IMR-90 (cell line): ENCODE measurements around the gene SLC1A7. TPM values are rescaled to one million over a fixed set of nuclear protein-coding genes. Genes with fewer than 3 reads are reported as not detected.
A peak's percentile ranks its signal among the peaks of the same experiment; 100 is the strongest.

Source experiments
- ATAC-seq: fragments of 200-7000 bp; cut with Tn5 transposase; 2 replicates; pipeline ENCODE4 v1.9.1; 2020; ENCODE audit warnings: low read depth, mild to moderate bottlenecking, moderate library complexity
- BruUV-seq: library from RNA; stranded (reverse); fragments of 400-500 nt; replicated peaks from 2 replicates; lab custom pipeline; 2021; lab: Mats Ljungman, UMichigan
- CTCF ChIA-PET: fragments of 300-600 bp; formaldehyde crosslinking; extraction: SDS; loops from one replicate; lab custom pipeline; 2021; ENCODE audit warnings: antibody characterized with exemption; lab: Yijun Ruan, JAX
- POLR2A ChIA-PET: fragments of 300-600 bp; sonication (Branson Sonifier 250); formaldehyde crosslinking; loops from one replicate; lab custom pipeline; 2022; ENCODE audit warnings: antibody characterized with exemption; ENCODE audit not compliant: unreplicated experiment; lab: Charles Lee
- DNase-seq: peaks from one replicate; pipeline ENCODE4 v3.0.0; 2013
- H2AFZ ChIP-seq: replicated peaks from 2 replicates; pipeline ENCODE3; 2013; ENCODE audit warnings: low read length, mild to moderate bottlenecking; ENCODE audit not compliant: poor library complexity
- H2AK5ac ChIP-seq: 2 replicates; pipeline ENCODE4 v1.6.1; 2013; ENCODE audit warnings: low read depth, low read length, inconsistent platforms
- H2AK9ac ChIP-seq: replicated peaks from 2 replicates; pipeline ENCODE3; 2013; ENCODE audit warnings: mild to moderate bottlenecking, low read depth, low read length, moderate library complexity; ENCODE audit not compliant: poor library complexity
- H2BK120ac ChIP-seq: 2 replicates; pipeline ENCODE4 v1.6.1; 2013; ENCODE audit warnings: low read depth, low read length, inconsistent platforms
- H2BK15ac ChIP-seq: 3 replicates; pipeline ENCODE4 v1.6.1; 2013; ENCODE audit warnings: low read depth, low read length, inconsistent platforms
- H2BK20ac ChIP-seq: 2 replicates; pipeline ENCODE4 v1.6.1; 2013; ENCODE audit warnings: low read depth, mild to moderate bottlenecking, inconsistent platforms, low read length, moderate library complexity
- H2BK5ac ChIP-seq: 2 replicates; pipeline ENCODE4 v1.6.1; 2013; ENCODE audit warnings: mild to moderate bottlenecking, low read depth, low read length, inconsistent platforms; ENCODE audit not compliant: poor library complexity, severe bottlenecking
- H3K14ac ChIP-seq: replicated peaks from 2 replicates; pipeline ENCODE4 v1.6.1; 2013; ENCODE audit warnings: low read depth, low read length, inconsistent platforms
- H3K18ac ChIP-seq: 2 replicates; pipeline ENCODE4 v1.6.1; 2013; ENCODE audit warnings: low read depth, low read length, control low read depth
- H3K23ac ChIP-seq: 2 replicates; pipeline ENCODE4 v1.6.1; 2013; ENCODE audit warnings: low read depth, low read length, inconsistent platforms
- H3K27ac ChIP-seq: 2 replicates; pipeline ENCODE4 v1.5.1; 2013; ENCODE audit warnings: mild to moderate bottlenecking, control low read depth, low read length; ENCODE audit not compliant: insufficient read depth
- H3K27me3 ChIP-seq: 2 replicates; pipeline ENCODE4 v1.6.1; 2013; ENCODE audit warnings: low read length; ENCODE audit not compliant: control insufficient read depth, insufficient read depth
- H3K36me3 ChIP-seq: 2 replicates; pipeline ENCODE4 v1.6.1; 2013; ENCODE audit warnings: low read length, mixed read lengths; ENCODE audit not compliant: control insufficient read depth, insufficient read depth
- H3K4ac ChIP-seq: 2 replicates; pipeline ENCODE4 v1.6.1; 2013; ENCODE audit warnings: low read depth, low read length, inconsistent platforms
- H3K4me1 ChIP-seq: 2 replicates; pipeline ENCODE4 v1.6.1; 2013; ENCODE audit warnings: low read length, mixed read lengths; ENCODE audit not compliant: control insufficient read depth, insufficient read depth
- H3K4me2 ChIP-seq: 2 replicates; pipeline ENCODE4 v1.6.1; 2013; ENCODE audit warnings: low read depth, mild to moderate bottlenecking, control low read depth, low read length, moderate library complexity
- H3K4me3 ChIP-seq: 2 replicates; pipeline ENCODE4 v1.5.1; 2013; ENCODE audit warnings: low read depth, mild to moderate bottlenecking, control low read depth, low read length, moderate library complexity; ENCODE audit not compliant: insufficient read depth
- H3K56ac ChIP-seq: 2 replicates; pipeline ENCODE4 v1.6.1; 2013; ENCODE audit warnings: low read length, inconsistent platforms; ENCODE audit not compliant: insufficient read depth; ENCODE audit errors: extremely low read depth
- H3K79me1 ChIP-seq, 2 experiments: 2 replicates each; pipeline ENCODE4 v1.6.1; 2013; ENCODE audit warnings: low read length in 2 of 2, inconsistent platforms in 1 of 2, low read depth in 1 of 2
- H3K9ac ChIP-seq: 2 replicates; pipeline ENCODE4 v1.6.1; 2013; ENCODE audit warnings: low read depth, low read length, control low read depth
- H3K9me1 ChIP-seq: 2 replicates; pipeline ENCODE4 v1.6.1; 2013; ENCODE audit warnings: low read length, inconsistent platforms; ENCODE audit not compliant: insufficient read depth
- H3K9me3 ChIP-seq: 2 replicates; pipeline ENCODE4 v1.6.1; 2013; ENCODE audit warnings: low read length; ENCODE audit not compliant: control insufficient read depth, insufficient read depth
- H4K20me1 ChIP-seq: 2 replicates; pipeline ENCODE4 v1.6.1; 2013; ENCODE audit warnings: low read length, inconsistent platforms; ENCODE audit not compliant: insufficient read depth
- H4K5ac ChIP-seq: 2 replicates; pipeline ENCODE4 v1.6.1; 2013; ENCODE audit warnings: mild to moderate bottlenecking, low read depth, low read length, control low read depth
- H4K8ac ChIP-seq, 2 experiments: 2 replicates each; pipeline ENCODE4 v1.6.1; 2013; ENCODE audit warnings: low read depth in 2 of 2, low read length in 2 of 2, control low read depth in 1 of 2, inconsistent platforms in 1 of 2
- H4K91ac ChIP-seq: 2 replicates; pipeline ENCODE4 v1.6.1; 2013; ENCODE audit warnings: low read depth, low read length, inconsistent platforms; ENCODE audit not compliant: insufficient read depth
- FOS ChIP-seq: fragments of 150-350 bp; IDR thresholded peaks from 2 replicates; pipeline ENCODE4 v1.6.1; 2016; ENCODE audit warnings: low read depth, low read length
- MAFK ChIP-seq: IDR thresholded peaks from 2 replicates; pipeline ENCODE4 v1.6.1; 2012; ENCODE audit warnings: low read depth, low read length, improper control_type of control experiment
- NFE2L2 ChIP-seq: fragments of 150-350 bp; IDR thresholded peaks from 2 replicates; pipeline ENCODE4 v1.6.1; 2016; ENCODE audit warnings: low read depth, mild to moderate bottlenecking, low read length
- SMC3 ChIP-seq: fragments of 150-350 bp; IDR thresholded peaks from 2 replicates; pipeline ENCODE4 v1.6.1; 2016; ENCODE audit warnings: low read depth, mild to moderate bottlenecking, antibody characterized with exemption, low read length, moderate library complexity
- USF2 ChIP-seq: fragments of 150-350 bp; IDR thresholded peaks from 2 replicates; pipeline ENCODE4 v1.6.1; 2017; ENCODE audit warnings: mild to moderate bottlenecking, antibody characterized with exemption, low read length, low read depth
- WGBS, 2 experiments: methylation state at CpG; one replicate each; pipeline versions ENCODE4 v1.1.5 to v1.1.7; 2013; ENCODE audit warnings: missing lambda C conversion rate in 2 of 2; ENCODE audit not compliant: insufficient read length in 1 of 2; ENCODE audit errors: extremely low coverage in 2 of 2; 5-methylcytosine and 5-hydroxymethylcytosine counted together
- dilution Hi-C: fragments of 300-500 bp; cut with HindIII; formaldehyde crosslinking; loops from one replicate; pipeline ENCODE4 v1.14.3; 2018; ENCODE audit warnings: low sequenced_read_pairs; ENCODE audit not compliant: unreplicated experiment
- in situ Hi-C: fragments of 300-500 bp; cut with MboI; formaldehyde crosslinking; loops from 3 replicates; pipeline ENCODE4 v1.14.3; 2019; ENCODE audit warnings: low sequenced_read_pairs, inconsistent platforms, mixed read lengths
- intact Hi-C: fragments of 100-400 bp; cut with micrococcal nuclease; formaldehyde crosslinking; loops from 2 replicates; pipeline ENCODE4 v1.10.0; 2022
- polyA plus RNA-seq, 3 experiments: library from polyadenylated mRNA; depleted of rRNA; stranded (reverse); fragments of >200 nt; gene quantifications; 2 replicates each; pipeline ENCODE4 v1.2.3, GENCODE V29; 2012; ENCODE audit warnings: low replicate concordance in 1 of 3
- total RNA-seq: library from RNA; depleted of rRNA; stranded (reverse); fragments of >200 nt; gene quantifications from 2 replicates; pipeline ENCODE4 v1.2.3, GENCODE V29; 2012
- TF ChIP-seq, protein P1 (sequence below): conservative IDR thresholded peaks from 2 replicates; pipeline ENCODE4 v1.5.1; 2012; ENCODE audit warnings: mild to moderate bottlenecking, low read depth, low read length, improper control_type of control experiment

SLC1A7 gene
- total and polyA plus RNA-seq, 2 of the 4 experiments (the other 2 are of a cell fraction): 0.05 TPM; not detected in 1

DNA sequence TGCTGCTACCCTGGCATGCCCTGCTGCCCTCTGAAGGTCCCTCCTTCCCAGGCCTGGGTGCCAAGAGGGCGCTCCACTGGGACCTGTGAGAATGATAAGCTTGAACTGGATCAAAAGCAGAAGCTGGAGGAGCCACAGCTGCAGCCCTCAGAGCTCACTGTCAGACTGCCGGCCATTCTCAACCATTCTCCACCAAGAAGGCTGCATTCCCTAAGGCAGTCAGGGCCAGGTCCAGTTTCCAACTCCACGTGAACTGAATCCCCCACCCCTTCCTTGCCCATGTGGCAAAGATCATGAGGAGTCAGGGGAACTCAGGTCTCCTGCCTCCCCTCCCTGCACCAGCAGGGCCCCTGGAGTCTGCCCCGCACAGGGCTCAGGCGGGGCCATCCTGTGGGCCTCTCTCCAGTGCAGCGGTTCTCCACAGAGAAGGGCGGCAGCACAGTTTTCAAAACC, 19.5 kb downstream of the SLC1A7 start:
- Histone ChIP-seq H3K18ac (peak overlapping the region; percentile 90), H3K14ac (peak overlapping the region; percentile 95), H2BK120ac (peak overlapping the region; percentile 81), H4K91ac (peak overlapping the region; percentile 97), H3K36me3 (no peaks in the 10 kb centered on the region), H2BK5ac (peak overlapping the region; percentile 45), H3K9me1 (peaks cover 30% of the 10 kb centered on the region), H3K56ac (no peak overlapping the region; the same call in 1 of the 2 replicates), H4K8ac (peak overlapping the region; percentile 89 to 91; a peak in 3 of 4 replicates), H3K9ac (no peak overlapping the region), H3K79me1 (no peaks in the 10 kb centered on the region), H2BK20ac (peak overlapping the region; percentile 98), H2AK9ac (peak overlapping the region; percentile 88), H3K27ac (peak overlapping the region; percentile 34; the same call in 1 of the 2 replicates), H3K4me1 (peaks cover 39% of the 10 kb centered on the region), H3K27me3 (no peaks in the 10 kb centered on the region), H3K4me2 (no peak overlapping the region), H2BK15ac (peak overlapping the region; percentile 98; the same call in 2 of the 3 replicates), H2AFZ (peak overlapping the region; percentile 84), H2AK5ac (peak overlapping the region; percentile 96), H4K20me1 (no peaks in the 10 kb centered on the region), H3K4me3 (no peak overlapping the region), H3K23ac (peak overlapping the region; percentile 56; the same call in 1 of the 2 replicates), H3K4ac (peak overlapping the region; percentile 95), H4K5ac (peak overlapping the region; percentile 86), H3K9me3 (no peaks in the 10 kb centered on the region)
- no peak for DNase-seq
- dilution Hi-C loops (no loop called here), intact Hi-C loops (no loop called here), in situ Hi-C loops (loop anchor here (5.0 kb wide), 1 partner anchor 51 kb away; no protein-coding TSS in a partner anchor)
- POLR2A ChIA-PET: interaction anchor here (1.0 to 1.4 kb wide), 2 partner anchors 15 to 23 kb away, joined by 3 to 4 read pairs; no protein-coding TSS in a partner anchor
- BruUV-seq: no TSS peak
- ATAC-seq: no peak
- TF ChIP-seq NFE2L2 (no peak), MAFK (no peak), FOS (no peak), USF2 (no peak), SMC3 (no peak)
- TF ChIP-seq, protein P1, sequence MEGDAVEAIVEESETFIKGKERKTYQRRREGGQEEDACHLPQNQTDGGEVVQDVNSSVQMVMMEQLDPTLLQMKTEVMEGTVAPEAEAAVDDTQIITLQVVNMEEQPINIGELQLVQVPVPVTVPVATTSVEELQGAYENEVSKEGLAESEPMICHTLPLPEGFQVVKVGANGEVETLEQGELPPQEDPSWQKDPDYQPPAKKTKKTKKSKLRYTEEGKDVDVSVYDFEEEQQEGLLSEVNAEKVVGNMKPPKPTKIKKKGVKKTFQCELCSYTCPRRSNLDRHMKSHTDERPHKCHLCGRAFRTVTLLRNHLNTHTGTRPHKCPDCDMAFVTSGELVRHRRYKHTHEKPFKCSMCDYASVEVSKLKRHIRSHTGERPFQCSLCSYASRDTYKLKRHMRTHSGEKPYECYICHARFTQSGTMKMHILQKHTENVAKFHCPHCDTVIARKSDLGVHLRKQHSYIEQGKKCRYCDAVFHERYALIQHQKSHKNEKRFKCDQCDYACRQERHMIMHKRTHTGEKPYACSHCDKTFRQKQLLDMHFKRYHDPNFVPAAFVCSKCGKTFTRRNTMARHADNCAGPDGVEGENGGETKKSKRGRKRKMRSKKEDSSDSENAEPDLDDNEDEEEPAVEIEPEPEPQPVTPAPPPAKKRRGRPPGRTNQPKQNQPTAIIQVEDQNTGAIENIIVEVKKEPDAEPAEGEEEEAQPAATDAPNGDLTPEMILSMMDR: no peak
- no CpG with 5 or more reads among the region's 7 CpGs for WGBS, 2 experiments
- CTCF ChIA-PET: interaction anchor here (1.2 to 1.7 kb wide), 2 partner anchors 15 to 63 kb away, joined by 4 to 6 read pairs; no protein-coding TSS in a partner anchor
